Measurements from ENCODE around the gene CRIP3.

CRIP3 gene

GRCh38 chr6:43258180-43258579, 50.4 kb downstream of the CRIP3 start:
- no peak for DNase-seq

GRCh38 chr6:43257367-43258145, 51.1 kb downstream of the CRIP3 start:
- DNase-seq = no peak

- no peak for DNase-seq
Observed at GRCh38 chr6:43256670-43257366, 51.8 kb downstream of the CRIP3 start.

Data from hypothalamus (tissue), 51 donors.